ENCODE data around the gene NCK2.

NCK2 gene

DNA sequence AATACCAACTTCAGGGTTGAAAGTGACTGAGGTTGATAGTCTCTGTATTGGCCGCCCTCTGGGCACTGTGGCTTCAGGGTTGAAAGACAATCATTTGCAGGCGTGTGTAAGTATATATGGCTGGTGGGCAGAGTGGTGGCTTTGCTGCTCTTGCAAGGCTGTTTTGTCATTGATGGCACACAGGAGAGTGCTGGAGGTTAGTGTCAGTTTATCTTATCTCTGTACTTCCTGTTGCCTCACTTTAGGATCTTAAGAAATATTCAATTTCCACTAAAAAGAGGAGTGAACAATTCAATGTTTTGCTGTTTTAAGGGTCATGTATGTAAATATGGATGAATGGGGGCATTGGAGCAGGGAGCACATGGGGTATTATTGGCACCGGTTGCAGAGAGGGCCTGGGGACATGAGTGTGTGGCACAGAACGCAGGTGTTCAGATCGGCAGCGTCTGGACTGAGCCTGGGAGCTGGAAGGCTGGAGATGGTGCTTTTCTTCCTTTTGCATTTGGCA, 51.5 kb downstream of the NCK2 start:
- DNase-seq, result peak; percentile 71

DNA sequence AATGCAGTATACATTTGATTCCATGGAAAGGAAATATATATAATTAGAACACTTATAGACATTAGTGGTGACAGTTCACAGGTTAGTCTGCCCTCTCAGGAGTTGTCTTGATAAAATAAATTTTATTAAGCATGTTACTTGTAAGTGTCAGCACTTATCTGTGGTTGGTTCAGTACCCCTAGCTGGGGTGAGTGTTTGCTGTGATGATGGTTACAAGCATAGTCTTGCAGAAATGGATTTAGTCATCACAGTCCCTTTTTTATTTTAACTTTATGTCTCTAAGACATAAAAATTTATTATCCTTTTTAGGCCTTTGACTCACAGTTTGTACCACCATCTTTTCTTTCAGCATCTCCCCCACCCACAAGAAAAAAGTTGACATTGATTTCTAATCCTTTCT, 52.1 kb downstream of the NCK2 start:
- no peak for DNase-seq

DNA sequence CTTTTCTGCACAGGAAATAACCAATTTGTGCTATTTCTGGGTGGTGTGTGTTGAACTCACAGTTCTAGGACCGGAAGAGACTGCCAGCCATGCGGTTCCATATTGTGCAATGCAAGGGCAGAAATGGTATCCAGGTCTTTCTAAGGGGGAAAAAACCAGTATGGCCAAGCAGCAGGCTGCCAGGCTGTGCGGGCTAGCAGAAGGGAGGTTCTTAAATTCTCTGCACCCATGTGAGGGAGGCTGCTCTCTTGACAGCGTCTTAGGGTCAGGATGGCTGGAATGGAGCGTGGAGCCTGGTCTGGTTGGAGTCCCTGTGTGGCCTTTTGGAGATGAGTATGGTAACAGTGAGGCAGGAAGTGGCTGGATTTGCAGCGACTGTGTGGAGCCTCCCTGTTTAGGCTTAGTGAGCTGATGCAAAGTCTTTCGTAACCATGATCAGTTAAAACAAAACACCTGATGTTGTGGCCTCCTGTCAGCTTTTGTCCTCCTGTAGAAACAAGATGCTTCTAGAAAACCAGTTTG, 52.6 kb downstream of the NCK2 start:
- DNase-seq, result peak; percentile 69

DNA sequence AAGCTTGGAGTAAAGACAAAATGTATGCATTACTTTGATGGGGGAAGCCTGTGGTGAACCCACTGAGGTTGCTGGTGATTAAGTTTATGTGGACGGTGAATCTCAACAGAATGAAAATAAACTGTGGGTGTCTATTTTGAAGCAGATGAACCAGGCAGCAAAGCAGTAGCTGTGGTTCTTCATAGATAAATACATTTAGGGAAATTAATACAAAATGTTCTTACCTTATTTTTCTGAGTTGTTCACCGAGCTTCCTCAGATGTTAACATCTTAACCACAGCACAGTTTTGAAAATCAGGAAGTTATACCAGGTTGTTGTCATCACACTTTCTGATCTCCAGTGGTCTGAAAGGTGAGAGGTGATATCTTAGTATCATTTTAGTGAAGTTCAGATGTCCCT, 53.9 kb downstream of the NCK2 start:
- peak; percentile 53 for DNase-seq

DNA sequence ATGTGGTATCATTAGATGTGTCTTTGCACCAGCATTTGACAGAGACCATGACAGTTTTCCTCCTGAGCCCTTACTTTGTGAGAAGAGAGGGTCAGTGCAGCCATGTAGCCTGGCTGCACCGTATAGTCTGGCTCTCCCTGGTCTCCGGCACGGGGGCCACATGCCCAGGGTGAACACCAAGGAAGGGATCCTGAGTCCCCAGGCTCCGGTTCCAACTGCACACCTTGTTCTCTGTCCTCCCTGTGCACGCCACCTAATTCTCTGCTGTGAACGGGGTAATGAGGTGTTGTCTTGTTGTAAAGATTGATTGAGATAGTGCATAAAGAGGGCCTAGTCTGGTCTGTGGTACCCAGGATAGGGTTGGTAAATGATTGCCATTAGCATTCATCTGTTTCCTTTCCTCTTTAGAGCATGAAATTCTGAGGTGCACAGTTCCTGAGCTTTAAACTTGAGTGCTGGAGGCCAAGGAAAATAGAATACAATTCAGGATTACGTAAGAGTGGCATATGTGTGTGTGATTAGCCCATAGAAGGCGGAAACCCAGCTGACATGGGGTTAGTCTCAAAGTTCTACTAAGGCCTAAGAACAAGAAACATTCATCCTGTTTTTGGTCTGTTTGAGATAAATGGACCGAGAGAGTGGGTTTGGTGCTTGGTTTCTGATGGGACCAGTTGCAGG, 55.5 kb downstream of the NCK2 start:
- DNase-seq, result peak; percentile 47

DNA sequence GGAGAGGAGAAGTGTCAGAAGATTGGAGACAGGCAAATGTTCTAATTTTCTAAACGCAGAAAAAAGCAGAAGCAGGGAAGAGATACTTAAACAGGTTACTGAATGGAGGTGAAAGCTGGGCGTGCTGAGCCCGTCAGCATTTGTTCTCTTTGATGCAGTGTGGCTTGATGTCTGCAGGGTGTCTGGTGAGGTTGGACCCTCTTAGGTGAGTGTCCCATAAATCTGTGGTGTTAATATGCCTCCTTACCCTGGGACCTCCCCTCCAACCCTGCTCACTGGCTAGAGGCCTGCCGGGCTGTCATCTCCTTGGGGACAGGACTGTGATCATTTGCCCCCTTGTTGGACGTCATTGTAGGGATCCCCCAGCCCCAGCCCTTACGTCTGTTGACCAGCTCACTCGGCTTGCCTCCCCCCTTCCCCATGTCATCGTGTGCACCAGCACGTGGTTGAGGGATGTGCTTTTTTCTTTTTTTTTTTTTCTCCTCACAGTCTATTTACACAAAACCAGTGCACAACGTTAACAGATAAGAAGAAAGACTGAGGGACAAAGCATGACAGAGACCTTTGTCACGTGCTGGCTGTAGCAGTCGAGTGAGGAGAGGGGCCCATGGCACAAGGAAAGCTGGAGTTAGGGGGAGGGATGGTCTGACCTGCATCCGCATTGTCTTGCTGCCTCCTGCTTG, 56.4 kb downstream of the NCK2 start:
- no peak for DNase-seq

DNA sequence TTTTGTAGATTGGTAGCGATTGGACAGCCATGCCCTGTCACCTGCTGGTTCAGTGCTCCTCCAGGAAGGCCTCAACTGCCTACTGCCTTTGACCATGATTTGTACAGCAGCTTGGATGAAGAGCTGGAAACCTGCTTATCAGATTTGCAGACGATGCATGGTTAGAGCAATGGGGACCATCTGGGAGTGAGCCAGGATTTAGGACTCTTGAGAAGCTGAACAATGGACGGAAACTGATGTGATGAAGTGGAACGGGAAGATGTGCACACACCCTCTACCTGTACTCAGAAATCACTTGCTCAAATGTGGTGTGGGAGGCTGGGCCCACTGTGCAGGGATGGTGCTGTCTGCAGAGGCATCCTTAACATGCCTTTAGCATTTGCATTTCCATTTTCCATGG, 57.2 kb downstream of the NCK2 start:
- DNase-seq, result no peak

DNA sequence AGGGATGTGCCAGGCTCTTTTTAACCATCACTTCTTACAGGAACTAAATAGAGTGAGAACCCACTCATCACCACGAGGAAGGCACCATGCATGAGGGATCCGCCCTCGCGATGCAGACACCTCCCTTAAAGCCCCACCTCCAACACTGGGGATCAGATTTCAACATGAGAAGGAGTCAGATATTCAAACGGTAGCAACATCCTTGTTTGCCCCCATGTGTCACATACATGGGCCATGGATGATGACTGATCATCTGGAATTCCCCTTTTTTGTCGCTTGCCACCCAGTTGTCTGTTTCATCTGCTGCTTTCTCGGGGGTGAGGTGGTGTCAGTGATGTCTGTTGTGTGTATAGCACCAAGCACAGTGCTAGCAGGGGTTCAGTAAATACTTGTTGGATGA, 57.9 kb downstream of the NCK2 start:
- peak; percentile 74 for DNase-seq

DNA sequence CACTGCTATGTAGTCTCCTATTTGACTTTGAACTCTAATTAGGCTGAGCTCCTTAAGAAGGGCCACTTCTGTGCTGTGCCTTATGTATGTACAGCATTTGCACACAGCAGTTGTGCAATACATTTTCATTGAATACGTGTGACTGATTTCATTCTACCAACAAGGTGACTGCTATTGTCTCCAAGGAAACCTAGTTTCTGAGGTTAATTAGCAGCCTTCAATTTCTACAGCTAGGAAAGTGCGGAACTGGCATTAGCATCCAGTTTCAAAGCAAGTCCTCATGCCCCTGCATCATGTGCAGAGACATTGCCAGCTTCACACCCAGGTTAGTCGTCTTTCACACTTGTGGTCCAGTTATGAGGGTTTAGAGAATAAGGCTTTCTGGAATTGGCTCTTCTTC, 58.6 kb downstream of the NCK2 start:
- DNase-seq, result no peak

DNA sequence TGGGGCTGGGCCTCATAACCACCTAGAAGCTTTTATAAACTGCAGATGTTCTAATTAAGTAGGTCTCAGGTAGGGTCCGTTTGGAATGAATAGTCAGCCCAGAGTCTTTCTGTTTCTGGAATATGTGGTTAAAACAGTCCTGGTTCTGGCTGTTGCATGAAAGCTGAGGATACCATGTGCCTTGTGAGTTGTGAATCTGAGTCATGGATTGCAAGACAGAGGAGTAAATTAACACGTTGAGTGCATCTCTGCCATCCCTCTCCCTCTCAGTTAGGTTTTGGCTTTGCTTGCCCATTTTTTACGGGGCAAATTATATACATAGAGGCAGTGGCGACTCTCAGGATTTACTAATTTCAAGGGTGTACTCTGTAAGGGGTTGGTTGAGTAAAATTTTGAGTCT, 59.1 kb downstream of the NCK2 start:
- DNase-seq, result no peak

DNA sequence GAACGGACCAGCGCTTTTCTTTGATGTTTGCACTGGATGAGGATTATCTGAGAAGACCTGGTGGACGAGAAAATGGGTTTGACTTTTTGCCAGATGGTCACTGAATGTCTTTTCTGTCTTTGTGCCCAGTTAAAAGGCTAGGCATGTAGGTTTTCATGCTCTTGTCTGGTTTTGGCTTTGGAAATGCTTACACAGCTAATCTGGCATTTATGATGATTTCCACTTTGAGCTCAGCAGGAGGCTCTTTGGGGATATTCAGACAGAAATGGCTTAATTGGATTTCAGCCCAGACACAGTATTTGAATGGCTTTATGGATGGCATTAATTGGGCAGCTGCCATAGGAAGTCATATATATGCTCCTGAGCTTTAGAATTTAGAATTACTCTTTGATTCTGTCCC, 59.6 kb downstream of the NCK2 start:
- no peak for DNase-seq

DNA sequence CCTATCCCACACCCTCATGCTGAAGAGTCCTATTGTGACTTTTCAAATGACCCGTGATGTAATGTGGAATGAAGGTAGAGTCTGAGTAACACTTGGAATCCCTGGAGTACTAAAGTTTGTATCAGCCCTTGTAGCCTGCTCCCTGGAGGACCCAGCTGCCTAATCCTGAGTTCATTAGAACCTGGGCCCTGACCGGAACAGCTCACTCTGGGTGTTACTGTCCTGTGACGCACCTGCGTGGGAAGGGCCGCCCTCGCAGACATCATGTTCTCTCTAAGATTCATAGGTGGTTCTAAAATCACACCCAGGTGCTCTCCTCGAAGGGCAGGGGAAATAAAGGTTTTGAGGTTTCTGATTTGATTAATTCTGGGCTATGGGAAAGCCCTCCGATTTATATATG, 62.3 kb downstream of the NCK2 start:
- DNase-seq, result no peak

DNA sequence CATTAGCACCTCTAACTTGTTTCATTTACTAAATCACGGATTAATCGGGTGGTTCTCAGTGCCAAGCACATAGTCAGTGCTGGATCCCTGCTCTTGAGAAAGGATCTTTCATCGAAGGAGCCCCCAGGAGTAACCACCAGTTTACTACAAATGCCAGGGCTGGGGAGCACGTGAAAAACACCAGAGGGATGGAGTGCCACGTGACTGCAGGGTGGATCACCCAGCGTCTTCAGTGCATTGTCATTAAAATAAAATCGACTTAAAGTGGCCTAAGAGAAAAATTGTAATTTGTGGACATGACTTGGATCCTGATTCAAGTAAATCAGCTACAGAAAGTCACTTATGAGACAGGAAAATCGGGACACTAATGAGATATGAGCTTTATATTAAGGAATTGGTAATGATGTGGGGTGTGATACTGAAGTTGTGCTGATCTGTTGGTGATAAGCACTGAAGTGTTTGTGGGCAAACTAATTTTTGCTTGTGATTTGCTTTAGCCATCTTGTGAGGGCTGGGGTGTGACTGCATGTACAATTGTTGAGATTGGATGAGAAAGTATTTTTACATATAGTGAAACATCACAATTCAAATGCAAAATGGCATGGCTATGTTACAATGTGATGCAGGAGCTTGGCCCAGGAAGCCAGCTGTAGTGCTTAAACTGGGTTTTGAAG, 63.8 kb downstream of the NCK2 start:
- no peak for DNase-seq

DNA sequence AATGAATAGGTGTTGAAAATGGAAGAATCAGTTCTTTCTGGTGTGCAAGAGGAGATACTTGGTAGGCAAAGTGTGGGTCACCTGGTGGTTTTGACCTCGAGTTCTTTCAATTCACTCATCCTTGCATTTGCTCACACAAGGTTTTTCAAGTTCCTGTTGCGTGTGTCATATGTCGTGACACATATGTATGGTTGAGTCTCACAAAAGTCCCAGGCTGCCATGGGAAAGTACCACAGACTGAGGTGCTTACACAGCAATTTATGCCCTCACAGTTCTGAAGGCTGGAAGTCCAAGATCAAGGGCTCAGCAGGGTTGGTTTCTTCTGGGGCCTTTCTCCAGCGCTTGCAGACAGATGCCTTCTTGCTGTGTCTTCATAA, 64.4 kb downstream of the NCK2 start:
- DNase-seq, result no peak

DNA sequence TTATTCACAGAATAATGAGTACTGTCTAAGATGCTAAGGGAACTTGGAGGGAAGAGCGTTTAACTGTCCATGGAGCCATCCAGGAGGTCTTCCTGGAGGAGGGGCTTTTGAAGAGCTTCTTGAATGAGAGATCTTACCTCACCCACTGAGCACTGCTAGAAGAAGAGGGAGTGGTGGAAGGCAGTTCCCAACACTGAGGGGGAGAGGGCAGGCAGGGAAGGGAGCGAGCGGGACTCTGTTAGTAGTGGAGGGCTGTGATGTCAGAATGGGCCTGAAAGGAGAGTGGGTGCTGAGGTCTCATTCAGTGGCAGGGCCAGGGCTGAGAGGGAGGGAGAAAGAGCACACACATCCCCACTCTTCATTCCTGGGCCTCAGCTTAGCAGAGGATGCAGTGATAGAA, 65.0 kb downstream of the NCK2 start:
- no peak for DNase-seq

DNA sequence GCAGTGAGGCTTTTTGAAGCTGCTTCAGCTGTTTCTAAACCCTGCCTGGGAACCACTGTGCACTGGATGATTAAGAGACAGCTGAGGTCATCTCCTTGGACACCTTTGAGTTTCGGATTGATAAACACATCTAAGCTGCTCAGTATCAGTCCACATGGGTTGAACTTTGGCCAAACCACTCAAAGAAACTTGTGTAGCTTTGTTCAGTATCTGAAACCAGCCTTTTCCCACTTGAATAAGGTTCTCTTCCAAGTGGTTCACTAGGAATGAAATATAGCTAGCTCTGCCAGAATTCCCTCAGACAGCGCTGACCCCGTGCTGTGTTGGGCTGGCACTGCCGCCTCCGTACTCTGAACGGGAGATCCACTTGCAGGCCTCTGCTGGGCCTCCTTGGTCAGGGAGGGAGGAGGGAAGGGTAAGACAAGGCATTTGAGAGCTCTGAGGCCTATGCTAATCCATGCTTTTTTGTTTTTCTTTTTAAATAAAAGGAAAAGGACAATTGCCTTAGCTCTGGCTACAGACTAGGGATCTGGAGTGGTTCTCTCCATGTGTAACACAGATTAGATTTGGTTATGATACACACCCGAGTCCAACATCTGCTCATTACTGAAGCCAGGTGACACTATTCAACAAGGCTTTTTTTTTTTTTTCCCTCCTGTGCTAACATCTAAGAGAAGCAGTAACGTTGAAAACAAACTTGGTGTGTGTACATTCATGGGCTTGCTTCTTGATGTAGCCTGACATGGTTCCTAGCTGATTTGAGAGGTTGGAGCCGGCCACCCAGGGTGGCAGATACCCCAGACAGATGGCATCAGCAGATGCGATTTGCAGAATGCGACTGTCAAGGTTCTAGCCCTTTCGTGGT, 67.7 kb downstream of the NCK2 start:
- DNase-seq, result no peak

DNA sequence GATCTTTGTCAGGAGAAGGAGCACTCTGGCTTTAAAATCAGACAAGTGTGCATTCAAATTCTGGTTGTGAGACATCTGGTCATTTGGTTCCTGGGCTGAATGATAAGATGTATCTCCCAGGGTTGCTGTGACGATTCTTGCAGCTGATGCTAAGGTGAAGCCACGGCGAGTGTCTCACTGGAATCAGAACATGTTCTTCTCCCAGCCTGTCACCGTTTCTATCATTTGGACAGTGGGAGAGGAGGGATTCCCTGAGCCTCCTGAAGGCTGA, 68.3 kb downstream of the NCK2 start:
- DNase-seq, result no peak

DNA sequence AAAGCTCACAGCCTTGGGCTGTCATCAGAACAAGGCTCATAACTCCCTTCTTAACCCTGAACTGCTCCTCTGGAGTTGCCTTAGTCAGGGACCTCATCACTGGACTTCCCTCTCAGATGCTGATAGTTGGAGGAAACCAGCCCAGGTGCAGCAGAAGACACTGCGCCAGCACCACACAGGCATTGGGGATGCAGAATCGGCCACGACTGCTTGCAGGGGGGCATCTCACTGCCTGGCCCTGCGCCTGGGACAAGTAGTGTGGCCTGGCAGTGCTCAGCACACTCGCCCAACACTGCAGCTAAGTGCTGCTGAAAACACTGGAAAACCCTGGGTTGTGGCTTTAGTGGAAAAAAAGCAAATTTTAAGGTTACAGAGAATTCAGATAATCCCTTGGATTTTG, 68.7 kb downstream of the NCK2 start:
- no peak for DNase-seq

DNA sequence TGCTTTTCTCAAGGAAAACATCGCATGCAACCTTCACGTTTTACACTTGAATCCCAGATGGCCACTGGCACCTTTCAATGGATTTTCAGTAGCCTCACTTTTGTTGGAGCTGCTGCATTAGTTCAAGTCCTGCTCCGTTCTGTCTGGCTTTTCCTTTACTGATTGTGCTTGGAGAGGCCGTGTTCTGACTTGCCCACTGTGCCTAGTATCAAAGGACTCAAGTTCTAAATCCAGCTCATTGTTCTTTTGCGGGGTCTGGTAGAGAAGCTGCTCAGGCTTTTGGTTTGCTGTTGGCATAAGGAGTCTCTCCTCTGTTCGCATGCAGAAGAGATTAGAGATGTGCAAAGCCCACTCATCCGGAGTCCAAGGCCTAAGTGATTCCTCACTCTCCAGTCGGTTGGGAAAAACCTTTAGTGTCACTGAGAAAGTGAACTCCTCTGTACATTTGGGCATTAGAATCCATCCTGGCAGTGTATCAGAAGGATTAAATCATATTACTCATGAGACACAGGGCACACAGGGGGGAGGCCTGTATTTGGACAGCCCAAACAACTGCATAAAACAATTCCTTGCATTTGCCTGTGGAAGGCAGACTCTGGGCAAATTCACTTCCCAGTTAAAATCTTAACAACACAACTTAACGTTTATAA, 69.7 kb downstream of the NCK2 start:
- no peak for DNase-seq

DNA sequence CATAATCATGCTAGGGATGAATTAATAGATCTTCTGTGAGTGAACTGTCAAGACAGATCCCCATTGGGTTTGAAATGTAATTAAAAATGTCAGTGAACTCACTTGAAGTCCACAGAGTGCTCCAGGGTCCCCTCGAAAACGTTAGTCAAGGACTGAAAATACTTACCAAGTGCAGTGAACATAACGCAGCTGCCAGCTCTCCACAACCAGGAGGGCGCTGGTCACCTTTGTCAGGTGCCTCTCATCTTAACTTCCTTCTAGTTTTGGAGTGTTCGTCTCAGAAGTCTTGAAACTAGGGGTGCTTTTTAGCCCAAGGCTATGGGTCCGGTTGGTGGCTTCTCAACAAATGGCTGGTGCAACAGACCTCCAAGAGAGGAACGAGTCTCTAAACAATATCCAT, 70.7 kb downstream of the NCK2 start:
- no peak for DNase-seq

DNA sequence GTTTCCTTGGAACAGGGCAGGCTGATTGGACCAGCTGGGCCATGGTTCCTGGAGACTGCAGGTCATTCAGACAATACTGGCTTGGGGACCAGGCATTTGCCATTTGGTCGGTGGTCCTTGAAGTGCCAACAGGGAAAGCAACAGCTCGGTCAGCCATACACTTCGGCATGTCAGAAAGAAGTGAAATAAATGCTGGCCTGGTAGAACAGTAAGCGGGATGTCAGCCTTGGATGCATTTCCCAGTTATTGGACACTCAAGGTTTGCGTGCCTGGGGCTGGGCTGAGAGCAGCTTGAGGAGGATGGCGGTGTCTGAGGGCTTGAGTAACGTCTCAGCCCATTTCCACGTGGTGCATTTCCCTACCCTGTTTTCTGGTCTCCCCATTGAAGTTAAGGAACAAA, 75.4 kb downstream of the NCK2 start:
- DNase-seq, result no peak

DNA sequence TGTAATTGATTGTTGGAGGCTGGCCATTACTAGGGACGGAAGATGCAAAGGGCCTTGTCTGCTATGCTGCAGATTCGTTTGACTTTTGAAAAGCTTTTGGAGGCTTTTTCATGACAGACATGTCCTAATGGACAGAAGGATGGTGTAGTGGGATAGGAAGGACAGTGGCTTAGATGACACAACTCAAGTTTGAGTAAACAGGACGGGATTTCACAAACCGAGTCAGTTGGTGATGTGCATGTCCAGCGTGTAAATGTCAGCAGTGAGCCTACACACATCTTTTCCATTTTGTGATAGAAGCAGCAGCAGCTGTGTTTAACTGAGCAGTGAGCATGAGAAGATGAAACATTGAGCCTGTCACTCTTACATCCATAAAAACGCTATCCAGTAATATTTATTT, 76.0 kb downstream of the NCK2 start:
- DNase-seq, result no peak
